ENCODE measurements around the gene NFYA. TPM values are rescaled to one million over a fixed set of nuclear protein-coding genes. Genes with fewer than 3 reads are reported as not detected.
A peak's percentile ranks its signal among the peaks of the same experiment; 100 is the strongest.

NFYA gene
- total and polyA plus RNA-seq, 9 of the 15 experiments (the other 6 are each of a cell fraction or from before 2014, with no cell fraction given) = 7.3 to 37.1 (median 21.8) TPM

- TF ChIP-seq ZNF431 (CRISPR knock-in tag; IDR thresholded peaks at IDR 0.05) = 0 out of 2 replicates have a peak, but pooled peaks have one; percentile 23
- peak; percentile 82 for TF ChIP-seq REST (IDR thresholded peaks at IDR 0.05; ENCODE audit: borderline replicate concordance)
- no peak for TF ChIP-seq REST (CRISPR knock-in tag; IDR thresholded peaks at IDR 0.05; ENCODE audit: low read depth)
- TF ChIP-seq PHF20 (IDR thresholded peaks at IDR 0.05; ENCODE audit: partially characterized antibody) = peak; percentile 37
- TF ChIP-seq RBM22 (IDR thresholded peaks at IDR 0.05; ENCODE audit: low read depth, low read length, poor library complexity, severe bottlenecking) = peak; percentile 73
- TF ChIP-seq PCBP1 (IDR thresholded peaks at IDR 0.05; ENCODE audit: low read depth, low read length, poor library complexity, severe bottlenecking) = peak; percentile 72
- no peak for TF ChIP-seq HNRNPUL1 (IDR thresholded peaks at IDR 0.05; ENCODE audit: low read length)
- TF ChIP-seq ATF1 (CRISPR knock-in tag; IDR thresholded peaks at IDR 0.05) = no peak
- TF ChIP-seq ATF1 (tag; IDR thresholded peaks at IDR 0.05) = peak; percentile 51
- peak; percentile 42; the same call in 1 of the 2 replicates for TF ChIP-seq HIVEP1 (CRISPR knock-in tag; IDR thresholded peaks at IDR 0.05)
- TF ChIP-seq, protein P1, sequence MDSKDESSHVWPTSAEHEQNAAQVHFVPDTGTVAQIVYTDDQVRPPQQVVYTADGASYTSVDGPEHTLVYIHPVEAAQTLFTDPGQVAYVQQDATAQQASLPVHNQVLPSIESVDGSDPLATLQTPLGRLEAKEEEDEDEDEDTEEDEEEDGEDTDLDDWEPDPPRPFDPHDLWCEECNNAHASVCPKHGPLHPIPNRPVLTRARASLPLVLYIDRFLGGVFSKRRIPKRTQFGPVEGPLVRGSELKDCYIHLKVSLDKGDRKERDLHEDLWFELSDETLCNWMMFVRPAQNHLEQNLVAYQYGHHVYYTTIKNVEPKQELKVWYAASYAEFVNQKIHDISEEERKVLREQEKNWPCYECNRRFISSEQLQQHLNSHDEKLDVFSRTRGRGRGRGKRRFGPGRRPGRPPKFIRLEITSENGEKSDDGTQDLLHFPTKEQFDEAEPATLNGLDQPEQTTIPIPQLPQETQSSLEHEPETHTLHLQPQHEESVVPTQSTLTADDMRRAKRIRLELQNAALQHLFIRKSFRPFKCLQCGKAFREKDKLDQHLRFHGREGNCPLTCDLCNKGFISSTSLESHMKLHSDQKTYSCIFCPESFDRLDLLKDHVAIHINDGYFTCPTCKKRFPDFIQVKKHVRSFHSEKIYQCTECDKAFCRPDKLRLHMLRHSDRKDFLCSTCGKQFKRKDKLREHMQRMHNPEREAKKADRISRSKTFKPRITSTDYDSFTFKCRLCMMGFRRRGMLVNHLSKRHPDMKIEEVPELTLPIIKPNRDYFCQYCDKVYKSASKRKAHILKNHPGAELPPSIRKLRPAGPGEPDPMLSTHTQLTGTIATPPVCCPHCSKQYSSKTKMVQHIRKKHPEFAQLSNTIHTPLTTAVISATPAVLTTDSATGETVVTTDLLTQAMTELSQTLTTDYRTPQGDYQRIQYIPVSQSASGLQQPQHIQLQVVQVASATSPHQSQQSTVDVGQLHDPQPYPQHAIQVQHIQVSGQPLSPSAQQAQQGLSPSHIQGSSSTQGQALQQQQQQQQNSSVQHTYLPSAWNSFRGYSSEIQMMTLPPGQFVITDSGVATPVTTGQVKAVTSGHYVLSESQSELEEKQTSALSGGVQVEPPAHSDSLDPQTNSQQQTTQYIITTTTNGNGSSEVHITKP (IDR thresholded peaks at IDR 0.05; ENCODE audit: partially characterized antibody) = no peak
- 0 out of 2 replicates have a peak, but pooled peaks have one; percentile 24 for TF ChIP-seq EGR1 (conservative IDR thresholded peaks at IDR 0.05)
- 0 out of 2 replicates have a peak, but pooled peaks have one; percentile 39 for TF ChIP-seq HDAC2 (IDR thresholded peaks at IDR 0.05)
- TF ChIP-seq DEAF1 (CRISPR knock-in tag; IDR thresholded peaks at IDR 0.05) = peak; percentile 74
These were observed 44.8 kb upstream of the NFYA start (continued) for GRCh38 chr6:41027799-41028560.

All from K562 (cell line).